Prostate gland (tissue), 2 donors: Measurements from ENCODE around the gene CDC42BPB. TPM values are rescaled to one million over a fixed set of nuclear protein-coding genes. Genes with fewer than 3 reads are reported as not detected.
A peak's percentile ranks its signal among the peaks of the same experiment; 100 is the strongest.
"Not testable (repeated sequence)": the region's sequence is repeated elsewhere in the genome, so short reads cannot be mapped to it uniquely, and the experiment has no call there.

ENCODE experiments used
- DNase-seq: peaks from one replicate; pipeline ENCODE4 v3.0.0-alpha.2; 2019; ENCODE audit warnings: low spot score
- H3K27ac ChIP-seq, 2 donors: fragments of 200-600 bp; sonication (generic); 2 replicates each; pipeline ENCODE4 v1.5.1; 2017 to 2019
- H3K27me3 ChIP-seq: fragments of 200-600 bp; sonication (generic); replicated peaks from 2 replicates; pipeline ENCODE4 v1.5.1; 2019; ENCODE audit not compliant: insufficient read depth
- H3K36me3 ChIP-seq, 2 donors: fragments of 200-600 bp; sonication (generic); 1 replicate in 1 of 2; 2 replicates in 1 of 2; pipeline versions ENCODE4 v1.5.1 to v1.8.1; 2017 to 2019
- H3K4me1 ChIP-seq: fragments of 200-600 bp; sonication (generic); replicated peaks from 2 replicates; pipeline ENCODE4 v1.5.1; 2019
- H3K4me3 ChIP-seq, 2 donors: fragments of 200-600 bp; sonication (generic); 2 replicates each; pipeline ENCODE4 v1.5.1; 2017 to 2019
- H3K9me3 ChIP-seq: fragments of 200-600 bp; sonication (generic); 2 replicates; pipeline ENCODE4 v1.5.1; 2017
- POLR2A ChIP-seq: fragments of 450-650 bp; IDR thresholded peaks from one replicate; pipeline ENCODE4 v1.6.1; 2016; ENCODE audit warnings: antibody characterized with exemption, mild to moderate bottlenecking
- POLR2AphosphoS5 ChIP-seq: sonication (generic); formaldehyde crosslinking; IDR thresholded peaks from one replicate; pipeline ENCODE4 v1.6.1; 2017; ENCODE audit warnings: antibody characterized with exemption
- WGBS: methylation state at CpG from one replicate; pipeline ENCODE4 v1.1.5; 2018; 5-methylcytosine and 5-hydroxymethylcytosine counted together
- intact Hi-C: fragments of 100-400 bp; cut with DNase I; formaldehyde crosslinking; loops from one replicate; pipeline ENCODE4 v1.14.2; 2022
- total RNA-seq, 2 donors: library from RNA; depleted of rRNA; stranded (reverse); fragments of >200 nt; gene quantifications; one replicate each; pipeline ENCODE4 v1.1.0, GENCODE V29; 2016
- TF ChIP-seq, protein P1 (sequence below), 4 experiments: fragments of 200-600 bp in 2 of 4; fragments of 450-650 bp in 2 of 4; sonication (generic) in 2 of 4; IDR thresholded peaks; 1 replicate in 3 of 4; 2 replicates in 1 of 4; pipeline ENCODE4 v1.5.1; 2016 to 2019; ENCODE audit warnings: antibody characterized with exemption in 4 of 4, mild to moderate bottlenecking in 2 of 4, moderate library complexity in 2 of 4

CDC42BPB gene
- total RNA-seq, 2 donors from 2014 or later = 78.9 to 172 TPM

DNA sequence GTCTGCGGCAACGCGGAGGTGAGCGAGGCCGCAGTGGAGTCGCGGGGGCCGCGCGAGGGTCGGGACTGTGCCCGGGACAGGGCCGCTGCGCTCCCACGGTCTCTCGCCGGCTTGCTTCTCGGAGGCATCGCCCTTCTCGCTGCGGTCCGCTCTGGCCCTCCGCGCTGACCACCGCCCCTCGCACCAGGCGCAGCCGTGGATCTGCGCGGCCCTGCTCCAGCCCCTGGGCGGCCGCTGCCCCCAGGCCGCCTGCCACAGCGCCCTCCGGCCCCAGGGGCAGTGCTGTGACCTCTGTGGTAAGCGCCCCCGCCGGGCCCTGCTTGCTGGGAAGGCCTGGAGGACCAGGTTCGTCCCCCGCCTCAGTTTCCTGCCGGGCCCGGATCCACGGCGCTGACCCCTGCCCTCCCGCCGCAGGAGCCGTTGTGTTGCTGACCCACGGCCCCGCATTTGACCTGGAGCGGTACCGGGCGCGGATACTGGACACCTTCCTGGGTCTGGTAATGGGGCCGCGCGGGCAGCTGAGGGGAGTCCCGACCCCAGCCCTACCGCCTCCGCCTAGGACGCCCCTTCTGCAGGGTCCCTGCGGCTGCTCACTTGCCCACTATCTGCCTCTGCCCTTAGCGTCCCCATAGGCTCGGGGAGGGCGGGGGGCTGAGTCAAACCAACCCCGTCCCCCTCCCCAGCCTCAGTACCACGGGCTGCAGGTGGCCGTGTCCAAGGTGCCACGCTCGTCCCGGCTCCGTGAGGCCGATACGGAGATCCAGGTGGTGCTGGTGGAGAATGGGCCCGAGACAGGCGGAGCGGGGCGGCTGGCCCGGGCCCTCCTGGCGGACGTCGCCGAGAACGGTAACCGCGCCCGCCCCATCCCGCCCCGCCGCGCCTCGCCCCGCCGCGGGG is 127.9 kb downstream of the CDC42BPB start:
- 5% methylated on average over 29 of the region's 94 CpGs for WGBS
- H3K27me3 ChIP-seq = peaks cover 4% of the 10 kb centered on the region
- intact Hi-C loops = no loop called here
- TF ChIP-seq POLR2A (no peak), POLR2AphosphoS5 (no peak)
- TF ChIP-seq, protein P1, sequence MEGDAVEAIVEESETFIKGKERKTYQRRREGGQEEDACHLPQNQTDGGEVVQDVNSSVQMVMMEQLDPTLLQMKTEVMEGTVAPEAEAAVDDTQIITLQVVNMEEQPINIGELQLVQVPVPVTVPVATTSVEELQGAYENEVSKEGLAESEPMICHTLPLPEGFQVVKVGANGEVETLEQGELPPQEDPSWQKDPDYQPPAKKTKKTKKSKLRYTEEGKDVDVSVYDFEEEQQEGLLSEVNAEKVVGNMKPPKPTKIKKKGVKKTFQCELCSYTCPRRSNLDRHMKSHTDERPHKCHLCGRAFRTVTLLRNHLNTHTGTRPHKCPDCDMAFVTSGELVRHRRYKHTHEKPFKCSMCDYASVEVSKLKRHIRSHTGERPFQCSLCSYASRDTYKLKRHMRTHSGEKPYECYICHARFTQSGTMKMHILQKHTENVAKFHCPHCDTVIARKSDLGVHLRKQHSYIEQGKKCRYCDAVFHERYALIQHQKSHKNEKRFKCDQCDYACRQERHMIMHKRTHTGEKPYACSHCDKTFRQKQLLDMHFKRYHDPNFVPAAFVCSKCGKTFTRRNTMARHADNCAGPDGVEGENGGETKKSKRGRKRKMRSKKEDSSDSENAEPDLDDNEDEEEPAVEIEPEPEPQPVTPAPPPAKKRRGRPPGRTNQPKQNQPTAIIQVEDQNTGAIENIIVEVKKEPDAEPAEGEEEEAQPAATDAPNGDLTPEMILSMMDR (IDR thresholded peaks at IDR 0.05) = no peak
- H3K27ac ChIP-seq = no peak overlapping the region
- H3K4me3 ChIP-seq = peak overlapping the region; percentile 18 to 24
- no peaks in the 10 kb centered on the region for H3K36me3 ChIP-seq
- no peak for DNase-seq
- peaks cover 16% of the 10 kb centered on the region for H3K4me1 ChIP-seq
- H3K9me3 ChIP-seq = no peaks in the 10 kb centered on the region

DNA sequence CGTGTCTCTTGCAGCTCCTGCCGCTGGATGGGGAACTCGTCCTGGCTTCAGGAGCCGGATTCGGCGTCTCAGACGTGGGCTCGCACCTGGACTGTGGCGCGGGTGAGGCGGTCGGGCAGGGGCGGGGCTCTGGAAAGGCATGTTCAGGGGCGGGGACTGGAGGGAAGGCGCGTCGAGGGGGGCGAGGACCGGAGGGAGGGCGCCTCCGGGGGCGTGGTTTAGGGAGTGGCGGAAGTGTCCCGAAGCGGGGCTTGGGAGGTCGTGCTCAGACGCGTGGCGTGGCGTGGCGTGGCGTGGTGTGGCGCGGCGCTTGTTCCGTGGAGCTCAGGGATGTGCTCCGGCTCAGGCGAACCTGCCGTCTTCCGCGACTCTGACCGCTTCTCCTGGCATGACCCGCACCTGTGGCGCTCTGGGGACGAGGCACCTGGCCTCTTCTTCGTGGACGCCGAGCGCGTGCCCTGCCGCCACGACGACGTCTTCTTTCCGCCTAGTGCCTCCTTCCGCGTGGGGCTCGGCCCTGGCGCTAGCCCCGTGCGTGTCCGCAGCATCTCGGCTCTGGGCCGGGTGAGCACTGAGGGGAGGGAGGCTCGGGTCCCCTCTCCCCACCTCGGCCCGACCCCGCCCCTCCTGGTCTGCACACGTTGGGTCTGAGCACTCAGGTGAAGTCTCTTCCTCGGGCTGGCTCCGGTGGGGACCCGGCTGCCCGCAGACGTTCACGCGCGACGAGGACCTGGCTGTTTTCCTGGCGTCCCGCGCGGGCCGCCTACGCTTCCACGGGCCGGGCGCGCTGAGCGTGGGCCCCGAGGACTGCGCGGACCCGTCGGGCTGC is 128.7 kb downstream of the CDC42BPB start:
- intact Hi-C loops = no loop called here
- Histone ChIP-seq H3K27ac (no peak overlapping the region), H3K9me3 (no peaks in the 10 kb centered on the region), H3K36me3 (no peaks in the 10 kb centered on the region), H3K27me3 (peaks cover 8% of the 10 kb centered on the region), H3K4me1 (peaks cover 16% of the 10 kb centered on the region), H3K4me3 (peak overlapping the region; percentile 18 to 24)
- TF ChIP-seq POLR2AphosphoS5 (peak; percentile 13), POLR2A (no peak)
- WGBS = 2% methylated on average over 62 of the region's 94 CpGs
- DNase-seq = peak; percentile 64

DNA sequence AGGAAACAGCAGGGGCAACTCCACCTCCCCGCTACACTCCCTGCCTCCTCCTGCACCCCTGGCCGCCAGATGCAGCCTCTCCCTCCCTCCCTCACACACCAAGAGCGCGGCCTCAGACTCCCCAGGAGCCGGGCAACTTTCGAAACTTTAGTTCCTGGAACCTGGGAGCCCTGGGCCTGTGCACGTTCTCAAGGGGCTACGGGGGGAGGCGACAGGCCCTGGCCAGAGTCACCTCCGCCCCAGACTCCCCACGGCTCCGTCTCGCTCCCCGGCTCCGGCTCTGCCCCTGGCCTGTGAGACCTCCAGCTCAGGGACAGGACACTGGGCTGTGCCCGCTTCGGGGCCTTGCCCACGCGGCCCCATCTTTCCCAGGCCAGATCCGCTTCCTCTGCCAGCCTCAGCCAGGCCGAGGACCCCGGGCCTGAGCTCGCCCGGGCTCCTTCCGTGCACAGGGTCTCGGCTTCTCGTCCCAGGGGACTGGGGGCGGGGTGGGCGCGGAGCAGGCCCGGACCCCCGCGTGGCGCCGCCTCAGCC is 129.4 kb downstream of the CDC42BPB start:
- Histone ChIP-seq H3K27me3 (peaks cover 14% of the 10 kb centered on the region), H3K27ac (no peak overlapping the region), H3K4me1 (peaks cover 16% of the 10 kb centered on the region), H3K9me3 (no peaks in the 10 kb centered on the region), H3K36me3 (no peaks in the 10 kb centered on the region), H3K4me3 (peak overlapping the region; percentile 18 to 24)
- WGBS = 46% methylated on average over 20 of the region's 35 CpGs
- no peak for DNase-seq
- TF ChIP-seq, protein P1 (IDR thresholded peaks at IDR 0.05) = no peak
- no peak for TF ChIP-seq POLR2AphosphoS5
- no peak for TF ChIP-seq POLR2A
- intact Hi-C loops = no loop called here

- TF ChIP-seq POLR2A = peak; percentile 43
- TF ChIP-seq, protein P1 (IDR thresholded peaks at IDR 0.05) = no peak
- H3K36me3 ChIP-seq = no peaks in the 10 kb centered on the region
- H3K27me3 ChIP-seq = peaks cover 14% of the 10 kb centered on the region
- intact Hi-C loops = no loop called here
- peaks cover 16% of the 10 kb centered on the region for H3K4me1 ChIP-seq
- no peaks in the 10 kb centered on the region for H3K9me3 ChIP-seq
- WGBS = 67% methylated on average over 19 of the region's 19 CpGs
- H3K4me3 ChIP-seq = no peak overlapping the region
- no peak overlapping the region for H3K27ac ChIP-seq
- no peak for DNase-seq
These were observed 129.9 kb downstream of the CDC42BPB start for GRCh38 chr14:102927346-102927877.

DNA sequence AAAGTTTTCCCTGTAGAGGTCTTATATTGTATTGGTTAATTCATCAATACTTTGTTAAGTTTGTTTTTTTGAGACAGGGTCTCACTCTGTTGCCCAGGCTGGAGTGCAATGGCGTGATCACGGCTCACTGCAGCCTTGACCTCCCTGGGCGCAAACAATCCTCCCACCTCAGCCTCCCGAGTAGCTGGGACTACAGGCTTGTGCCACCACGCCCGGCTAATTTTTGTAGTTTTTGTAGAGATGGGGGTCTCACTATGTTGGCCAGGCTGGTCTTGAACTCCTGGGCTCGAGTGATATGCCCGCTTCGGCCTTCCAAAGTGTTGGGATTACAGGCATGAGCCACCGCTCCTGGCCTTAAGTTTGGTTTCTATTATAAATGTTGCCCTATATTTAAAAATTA is 130.5 kb downstream of the CDC42BPB start:
- H3K36me3 ChIP-seq, DNase-seq, H3K9me3 ChIP-seq, H3K27ac ChIP-seq, intact Hi-C loops, H3K4me3 ChIP-seq: not testable (repeated sequence)
- Histone ChIP-seq H3K27me3 (peaks cover 14% of the 10 kb centered on the region), H3K4me1 (peaks cover 16% of the 10 kb centered on the region)
- 96% methylated on average over 10 of the region's 10 CpGs for WGBS
